HFF-Myc (cell line): ENCODE measurements around the gene SLC46A2.

ENCODE experiments used
- DNase-seq: peaks from one replicate; pipeline ENCODE4 v3.0.0-alpha.2; 2011; ENCODE audit warnings: low read depth; ENCODE audit errors: extremely low read depth
- H3K4me3 ChIP-seq: replicated peaks from 2 replicates; pipeline ENCODE4 v1.5.1; 2011; ENCODE audit warnings: low read depth, mild to moderate bottlenecking, control low read depth, low read length
- TF ChIP-seq, protein P1 (sequence below): IDR thresholded peaks from 2 replicates; pipeline ENCODE4 v1.5.1; 2012; ENCODE audit warnings: mild to moderate bottlenecking, low read depth, low read length, control low read depth; ENCODE audit errors: missing control alignments

SLC46A2 gene

DNA sequence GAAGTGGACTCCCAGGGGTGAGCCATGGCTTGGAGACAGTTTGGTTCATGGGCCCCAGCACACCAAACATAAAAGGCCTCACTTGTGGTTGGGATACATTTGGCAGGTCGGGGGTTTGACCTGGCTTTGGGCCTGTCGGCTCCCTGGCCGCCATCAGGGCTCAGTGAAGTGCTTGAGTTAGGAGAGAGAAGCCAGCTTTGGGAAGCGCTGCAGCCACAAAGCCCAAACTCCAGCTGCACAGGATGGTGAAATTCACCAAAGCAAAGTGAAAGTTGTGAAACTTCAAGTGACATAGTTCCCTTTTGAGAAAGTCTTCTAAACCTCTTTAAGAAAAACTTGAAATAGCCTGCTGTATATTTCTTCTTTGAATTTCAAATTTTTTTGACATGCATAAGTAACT lies 27.5 kb downstream of the SLC46A2 start:
- H3K4me3 ChIP-seq = no peak overlapping the region
- TF ChIP-seq, protein P1, sequence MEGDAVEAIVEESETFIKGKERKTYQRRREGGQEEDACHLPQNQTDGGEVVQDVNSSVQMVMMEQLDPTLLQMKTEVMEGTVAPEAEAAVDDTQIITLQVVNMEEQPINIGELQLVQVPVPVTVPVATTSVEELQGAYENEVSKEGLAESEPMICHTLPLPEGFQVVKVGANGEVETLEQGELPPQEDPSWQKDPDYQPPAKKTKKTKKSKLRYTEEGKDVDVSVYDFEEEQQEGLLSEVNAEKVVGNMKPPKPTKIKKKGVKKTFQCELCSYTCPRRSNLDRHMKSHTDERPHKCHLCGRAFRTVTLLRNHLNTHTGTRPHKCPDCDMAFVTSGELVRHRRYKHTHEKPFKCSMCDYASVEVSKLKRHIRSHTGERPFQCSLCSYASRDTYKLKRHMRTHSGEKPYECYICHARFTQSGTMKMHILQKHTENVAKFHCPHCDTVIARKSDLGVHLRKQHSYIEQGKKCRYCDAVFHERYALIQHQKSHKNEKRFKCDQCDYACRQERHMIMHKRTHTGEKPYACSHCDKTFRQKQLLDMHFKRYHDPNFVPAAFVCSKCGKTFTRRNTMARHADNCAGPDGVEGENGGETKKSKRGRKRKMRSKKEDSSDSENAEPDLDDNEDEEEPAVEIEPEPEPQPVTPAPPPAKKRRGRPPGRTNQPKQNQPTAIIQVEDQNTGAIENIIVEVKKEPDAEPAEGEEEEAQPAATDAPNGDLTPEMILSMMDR = no peak
- DNase-seq = no peak

DNA sequence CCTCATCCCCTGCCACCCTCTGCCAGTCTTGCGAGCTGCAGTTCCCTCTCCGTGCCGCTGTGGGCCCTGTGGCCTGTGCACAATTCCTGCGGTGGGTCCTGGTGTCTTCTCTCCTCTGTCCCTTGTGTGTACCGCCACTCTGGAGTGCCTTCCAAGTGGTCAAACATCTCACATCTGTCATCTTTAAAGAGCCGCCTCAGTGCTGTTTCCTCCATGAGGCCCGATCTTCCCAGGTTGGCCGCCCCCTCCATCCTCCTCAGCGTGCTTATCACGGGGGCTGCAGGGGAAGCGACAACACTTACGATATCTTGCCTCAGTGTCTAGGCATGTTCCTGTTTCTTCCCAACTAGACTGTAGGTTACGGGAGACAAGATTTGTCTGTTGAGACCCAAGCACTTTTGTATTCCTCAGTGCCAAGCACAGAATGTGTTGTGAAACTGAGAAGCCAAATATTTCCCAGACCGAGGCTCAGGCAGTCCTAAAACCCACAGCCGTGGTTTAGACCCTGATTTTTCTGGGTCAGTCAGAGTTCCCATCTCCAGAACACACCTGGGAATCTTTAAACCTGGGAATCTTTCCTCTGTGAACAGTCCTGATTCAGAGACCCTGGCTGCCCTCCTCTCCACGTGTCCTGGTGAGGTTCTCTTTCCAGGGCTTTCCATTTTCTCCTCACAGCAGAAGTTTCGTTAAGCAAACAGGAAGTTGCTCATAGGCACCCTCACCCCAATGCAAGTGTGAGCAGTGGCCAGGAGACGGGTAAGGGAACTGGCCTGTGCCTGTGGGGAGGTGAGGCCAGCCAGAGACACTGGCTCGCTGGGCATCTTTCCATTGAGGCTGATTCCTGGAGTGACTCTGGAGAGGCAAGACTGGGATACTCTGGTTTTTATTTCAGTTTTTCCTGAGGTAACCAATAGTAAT lies 28.8 kb downstream of the SLC46A2 start:
- DNase-seq = no peak
- TF ChIP-seq, protein P1 = no peak

DNA sequence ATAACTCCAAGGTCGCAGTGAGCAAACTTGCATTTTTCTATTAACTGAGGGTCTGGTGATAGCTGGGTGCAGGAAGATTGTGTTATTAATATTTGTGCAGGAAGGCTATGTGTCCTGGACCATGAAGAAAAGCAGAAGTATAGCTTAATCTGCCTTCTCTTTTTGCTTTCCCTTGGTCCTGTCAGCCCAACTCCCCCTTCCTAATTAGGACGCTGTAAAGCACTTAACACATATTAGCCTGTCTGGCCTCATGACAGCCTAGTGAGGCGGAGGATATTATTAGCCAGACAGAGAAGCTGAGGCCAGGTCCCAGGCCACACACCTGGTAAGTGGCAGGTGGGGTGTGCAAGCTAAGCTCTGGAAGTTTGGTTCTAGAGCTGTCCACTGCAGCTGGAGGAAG lies 29.5 kb downstream of the SLC46A2 start:
- no peak for DNase-seq
- TF ChIP-seq, protein P1 = no peak
- H3K4me3 ChIP-seq = no peak overlapping the region

More for the DNA sequence above, 28.8 kb downstream of the SLC46A2 start:
- no peak overlapping the region for H3K4me3 ChIP-seq

DNA sequence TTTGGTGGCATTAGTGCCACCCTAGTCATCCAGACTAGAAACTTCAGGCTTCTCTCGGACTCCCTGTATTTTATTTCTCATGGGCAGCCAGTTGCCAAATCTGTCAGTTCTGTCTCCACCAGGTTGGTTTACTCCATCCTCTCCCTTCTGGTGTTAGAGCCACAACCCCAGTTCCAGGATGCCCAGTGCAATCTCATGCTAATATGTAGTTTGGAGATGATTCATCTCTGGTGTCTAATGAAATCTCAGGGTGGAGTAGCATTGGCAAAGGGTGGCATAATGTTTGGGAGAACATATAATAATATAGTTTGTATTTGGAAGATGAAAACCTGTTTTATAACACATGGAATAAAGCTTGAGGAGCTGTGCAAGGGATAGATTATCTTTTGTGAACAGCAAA lies 30.2 kb downstream of the SLC46A2 start:
- H3K4me3 ChIP-seq = no peak overlapping the region
- TF ChIP-seq, protein P1 = no peak
- DNase-seq = no peak

DNA sequence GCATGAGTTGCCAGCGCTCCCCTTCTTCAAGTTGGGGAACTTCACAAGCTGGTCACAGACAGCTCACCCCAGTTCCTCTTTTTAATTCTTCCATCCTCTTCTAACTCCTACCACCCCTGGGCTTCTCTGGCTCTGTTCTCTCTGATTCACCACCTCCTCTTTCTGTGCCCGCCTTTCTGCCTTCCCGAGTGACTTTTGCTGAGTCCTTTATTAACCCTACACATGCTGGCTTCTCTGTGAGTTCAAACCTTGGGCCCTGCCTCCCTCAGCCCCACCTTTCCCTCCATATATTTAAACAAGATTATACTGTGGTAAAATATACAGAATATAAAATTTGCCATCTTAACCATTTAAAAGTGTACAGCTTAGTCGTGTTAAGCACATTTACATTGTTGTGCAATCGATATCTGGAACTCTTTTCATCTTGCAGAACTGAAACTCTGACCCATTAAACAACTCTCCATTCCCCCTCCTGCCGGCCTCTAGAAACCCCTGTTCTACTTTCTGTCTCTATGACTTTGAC lies 32.0 kb downstream of the SLC46A2 start:
- TF ChIP-seq, protein P1 = no peak
- DNase-seq = no peak
- no peak overlapping the region for H3K4me3 ChIP-seq

DNA sequence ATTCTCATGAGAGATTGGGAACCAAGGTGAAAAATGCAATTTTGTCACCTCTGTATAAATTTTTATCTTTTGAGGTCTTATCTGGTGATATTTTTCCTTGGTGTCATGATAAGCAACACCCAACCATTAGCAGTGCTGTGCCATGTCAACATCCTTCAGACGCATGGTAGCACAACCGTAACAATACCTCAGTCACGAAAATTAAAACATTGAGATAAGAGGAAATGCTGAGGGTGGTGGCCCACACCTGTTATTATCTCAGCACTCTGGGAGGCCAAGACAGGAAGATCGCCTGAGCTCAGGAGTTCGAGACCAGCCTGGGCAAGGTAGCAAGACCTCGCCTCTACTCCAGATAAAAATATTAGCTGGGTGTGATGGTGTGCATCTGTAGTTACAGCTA lies 32.7 kb downstream of the SLC46A2 start:
- TF ChIP-seq, protein P1 = no peak
- no peak for DNase-seq
- no peak overlapping the region for H3K4me3 ChIP-seq
